Suprapubic skin (tissue), 4 donors: ENCODE measurements around the gene RNF11. TPM values are rescaled to one million over a fixed set of nuclear protein-coding genes. Genes with fewer than 3 reads are reported as not detected.

ENCODE experiments used
- DNase-seq, 2 donors: peaks; one replicate each; pipeline ENCODE4 v3.0.0-alpha.2; 2019; ENCODE audit warnings: low spot score in 2 of 2
- H3K27ac ChIP-seq: fragments of 200-600 bp; sonication (generic); one replicate; pipeline ENCODE4 v1.5.1; 2019
- H3K27me3 ChIP-seq: fragments of 200-600 bp; sonication (generic); one replicate; pipeline ENCODE4 v1.5.1; 2019
- H3K36me3 ChIP-seq: fragments of 200-600 bp; sonication (generic); one replicate; pipeline ENCODE4 v1.5.1; 2019
- H3K4me1 ChIP-seq: fragments of 200-600 bp; sonication (generic); one replicate; pipeline ENCODE4 v1.5.1; 2019
- H3K4me3 ChIP-seq: fragments of 200-600 bp; sonication (generic); one replicate; pipeline ENCODE4 v1.5.1; 2019; ENCODE audit warnings: mild to moderate bottlenecking
- H3K9me3 ChIP-seq: fragments of 200-600 bp; sonication (generic); one replicate; pipeline ENCODE4 v1.5.1; 2019
- EP300 ChIP-seq: sonication (generic); formaldehyde crosslinking; IDR thresholded peaks from one replicate; pipeline ENCODE4 v1.6.1; 2017; ENCODE audit warnings: antibody characterized with exemption
- POLR2A ChIP-seq, 2 donors: fragments of 450-650 bp; IDR thresholded peaks; one replicate each; pipeline ENCODE4 v1.6.1; 2017; ENCODE audit warnings: antibody characterized with exemption in 2 of 2, mild to moderate bottlenecking in 2 of 2, moderate library complexity in 2 of 2
- POLR2AphosphoS5 ChIP-seq, 3 donors: sonication (generic); formaldehyde crosslinking; IDR thresholded peaks; one replicate each; pipeline ENCODE4 v1.6.1; 2017; ENCODE audit warnings: antibody characterized with exemption in 3 of 3
- WGBS: methylation state at CpG from one replicate; pipeline ENCODE4 v1.1.5; 2018; 5-methylcytosine and 5-hydroxymethylcytosine counted together
- total RNA-seq, 4 donors: library from RNA; depleted of rRNA; stranded (reverse); fragments of >200 nt; gene quantifications; one replicate each; pipeline ENCODE4 v1.1.0, GENCODE V29; 2016
- TF ChIP-seq, protein P1 (sequence below), 2 donors: fragments of 200-600 bp in 1 of 2; fragments of 450-650 bp in 1 of 2; sonication (generic) in 1 of 2; IDR thresholded peaks; one replicate each; pipeline ENCODE4 v1.5.1; 2016 to 2019; ENCODE audit warnings: antibody characterized with exemption in 2 of 2, mild to moderate bottlenecking in 1 of 2, moderate library complexity in 1 of 2

The RNF11 gene
- total RNA-seq, 4 donors from 2014 or later: 80.8 to 93.1 (median 81.5) TPM

DNA sequence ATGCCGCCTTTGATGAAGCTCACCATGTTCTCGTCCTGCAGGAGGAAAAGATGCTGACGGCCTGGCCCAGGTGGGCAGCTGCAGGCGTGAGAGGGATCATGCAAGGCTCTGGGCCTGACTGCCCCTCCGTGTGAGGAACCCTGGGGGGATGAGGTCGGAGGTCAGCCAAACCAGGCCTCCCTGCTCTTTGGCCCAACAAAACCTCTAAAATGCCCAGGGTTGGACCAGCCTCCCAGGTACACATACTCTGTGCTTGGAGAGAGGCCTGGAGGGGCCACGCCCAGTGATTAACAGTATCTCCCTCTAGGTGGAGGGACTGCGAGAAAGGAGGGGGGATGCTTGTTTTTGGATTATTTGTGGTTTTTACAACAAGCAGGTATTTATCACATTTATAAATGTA is 73.2 kb downstream of the RNF11 start:
- Histone ChIP-seq H3K27ac (no peak overlapping the region), H3K4me1 (peaks cover 11% of the 10 kb centered on the region), H3K36me3 (no peaks in the 10 kb centered on the region), H3K4me3 (no peak overlapping the region), H3K27me3 (no peaks in the 10 kb centered on the region), H3K9me3 (no peaks in the 10 kb centered on the region)
- DNase-seq: no peak
- 93% methylated on average over 8 of the region's 8 CpGs for WGBS
- TF ChIP-seq EP300: no peak
- TF ChIP-seq, protein P1, sequence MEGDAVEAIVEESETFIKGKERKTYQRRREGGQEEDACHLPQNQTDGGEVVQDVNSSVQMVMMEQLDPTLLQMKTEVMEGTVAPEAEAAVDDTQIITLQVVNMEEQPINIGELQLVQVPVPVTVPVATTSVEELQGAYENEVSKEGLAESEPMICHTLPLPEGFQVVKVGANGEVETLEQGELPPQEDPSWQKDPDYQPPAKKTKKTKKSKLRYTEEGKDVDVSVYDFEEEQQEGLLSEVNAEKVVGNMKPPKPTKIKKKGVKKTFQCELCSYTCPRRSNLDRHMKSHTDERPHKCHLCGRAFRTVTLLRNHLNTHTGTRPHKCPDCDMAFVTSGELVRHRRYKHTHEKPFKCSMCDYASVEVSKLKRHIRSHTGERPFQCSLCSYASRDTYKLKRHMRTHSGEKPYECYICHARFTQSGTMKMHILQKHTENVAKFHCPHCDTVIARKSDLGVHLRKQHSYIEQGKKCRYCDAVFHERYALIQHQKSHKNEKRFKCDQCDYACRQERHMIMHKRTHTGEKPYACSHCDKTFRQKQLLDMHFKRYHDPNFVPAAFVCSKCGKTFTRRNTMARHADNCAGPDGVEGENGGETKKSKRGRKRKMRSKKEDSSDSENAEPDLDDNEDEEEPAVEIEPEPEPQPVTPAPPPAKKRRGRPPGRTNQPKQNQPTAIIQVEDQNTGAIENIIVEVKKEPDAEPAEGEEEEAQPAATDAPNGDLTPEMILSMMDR (IDR thresholded peaks at IDR 0.05): no peak
- TF ChIP-seq POLR2A (IDR thresholded peaks at IDR 0.05): no peak
- TF ChIP-seq POLR2AphosphoS5 (IDR thresholded peaks at IDR 0.05): no peak

DNA sequence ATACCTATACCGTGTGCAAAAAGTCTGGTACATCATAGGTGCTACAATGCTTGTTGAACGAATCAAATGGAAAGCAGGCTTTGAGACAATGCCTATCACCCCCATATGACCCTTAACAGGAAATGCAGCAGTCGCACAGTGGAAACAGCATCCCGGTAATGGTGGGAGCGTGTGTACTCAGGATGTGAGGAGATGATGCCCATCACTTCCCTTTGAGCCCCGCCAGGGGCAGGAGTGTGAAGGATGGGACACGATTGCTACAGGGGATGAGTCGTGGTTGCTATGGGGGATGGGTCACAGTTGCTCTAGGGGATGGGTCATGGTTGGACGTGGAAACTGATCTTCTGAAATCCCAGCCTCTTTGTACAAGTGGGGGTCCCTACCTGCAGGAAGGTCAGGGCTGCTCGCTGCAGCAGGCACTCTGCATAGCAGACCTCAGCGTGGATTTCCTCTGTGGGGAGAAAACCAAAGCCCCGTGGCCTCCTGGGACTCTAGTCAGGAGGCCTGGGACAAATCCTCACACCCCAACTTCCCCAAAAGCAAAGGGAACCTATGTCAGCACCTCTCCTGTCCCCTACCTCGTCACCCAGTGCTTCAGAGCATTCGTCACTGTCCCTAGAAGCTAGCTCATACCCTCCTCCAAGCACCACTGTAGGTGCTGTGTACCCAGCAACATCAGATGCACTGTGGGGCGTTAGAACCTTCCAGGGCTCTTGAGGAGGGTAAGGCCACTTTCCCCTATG is 75.0 kb downstream of the RNF11 start:
- no peaks in the 10 kb centered on the region for H3K27me3 ChIP-seq
- TF ChIP-seq POLR2A (IDR thresholded peaks at IDR 0.05) (no peak), POLR2AphosphoS5 (IDR thresholded peaks at IDR 0.05) (no peak), EP300 (no peak)
- TF ChIP-seq, protein P1 (IDR thresholded peaks at IDR 0.05): no peak
- peaks cover 28% of the 10 kb centered on the region for H3K4me1 ChIP-seq
- no peaks in the 10 kb centered on the region for H3K9me3 ChIP-seq
- no peak for DNase-seq
- H3K36me3 ChIP-seq: no peaks in the 10 kb centered on the region
- 81% methylated on average over 15 of the region's 15 CpGs for WGBS
- H3K4me3 ChIP-seq: no peak overlapping the region
- H3K27ac ChIP-seq: no peak overlapping the region

GRCh38 chr1:51311826-51312225 is 75.8 kb downstream of the RNF11 start:
- no peak for DNase-seq
- Histone ChIP-seq H3K4me3 (no peak overlapping the region), H3K27ac (no peak overlapping the region), H3K9me3 (no peaks in the 10 kb centered on the region), H3K36me3 (no peaks in the 10 kb centered on the region), H3K4me1 (peaks cover 28% of the 10 kb centered on the region), H3K27me3 (no peaks in the 10 kb centered on the region)
- WGBS: 87% methylated on average over 5 of the region's 5 CpGs
- TF ChIP-seq, protein P1 (IDR thresholded peaks at IDR 0.05): no peak
- TF ChIP-seq EP300 (no peak), POLR2AphosphoS5 (IDR thresholded peaks at IDR 0.05) (no peak), POLR2A (IDR thresholded peaks at IDR 0.05) (no peak)

- Histone ChIP-seq H3K4me3 (no peak overlapping the region), H3K9me3 (no peaks in the 10 kb centered on the region), H3K36me3 (no peaks in the 10 kb centered on the region), H3K27me3 (no peaks in the 10 kb centered on the region), H3K4me1 (peaks cover 28% of the 10 kb centered on the region), H3K27ac (no peak overlapping the region)
- WGBS: 85% methylated on average over 2 of the region's 4 CpGs
- TF ChIP-seq POLR2AphosphoS5 (IDR thresholded peaks at IDR 0.05): no peak
- no peak for TF ChIP-seq POLR2A (IDR thresholded peaks at IDR 0.05)
- TF ChIP-seq, protein P1 (IDR thresholded peaks at IDR 0.05): no peak
- no peak for TF ChIP-seq EP300
- no peak for DNase-seq
Observed at GRCh38 chr1:51312718-51313117, 76.6 kb downstream of the RNF11 start.

GRCh38 chr1:51313268-51313852 is 77.3 kb downstream of the RNF11 start:
- Histone ChIP-seq H3K27me3 (no peaks in the 10 kb centered on the region), H3K36me3 (no peaks in the 10 kb centered on the region), H3K9me3 (no peaks in the 10 kb centered on the region), H3K27ac (no peak overlapping the region), H3K4me3 (no peak overlapping the region), H3K4me1 (peaks cover 28% of the 10 kb centered on the region)
- DNase-seq: no peak
- TF ChIP-seq EP300 (no peak), POLR2AphosphoS5 (IDR thresholded peaks at IDR 0.05) (no peak), POLR2A (IDR thresholded peaks at IDR 0.05) (no peak)
- TF ChIP-seq, protein P1 (IDR thresholded peaks at IDR 0.05): no peak
- WGBS: 82% methylated on average over 5 of the region's 5 CpGs
